Neural cell (in vitro differentiated cells): Measurements from ENCODE around the gene PPIF. TPM values are rescaled to one million over a fixed set of nuclear protein-coding genes. Genes with fewer than 3 reads are reported as not detected.

ENCODE experiments used
- H2AFZ ChIP-seq: fragments of 200-600, 300-800 bp; sonication (generic), shearing (Covaris generic); 2 replicates; pipeline ENCODE4 v1.6.0; 2014; ENCODE audit warnings: low read depth, mild to moderate bottlenecking, antibody characterized with exemption, low read length, moderate library complexity
- H3F3A ChIP-seq: fragments of 200-600 bp; shearing (Covaris generic); 2 replicates; pipeline ENCODE4 v1.6.1; 2016; ENCODE audit warnings: mild to moderate bottlenecking, moderate library complexity, mixed read lengths, antibody characterized with exemption, low read length; ENCODE audit not compliant: insufficient read depth, poor library complexity, severe bottlenecking
- H3K27ac ChIP-seq: fragments of 200-600, 300-800 bp; sonication (generic), shearing (Covaris generic); 2 replicates; pipeline ENCODE4 v1.5.1; 2014; ENCODE audit warnings: mild to moderate bottlenecking, low read length, moderate library complexity
- H3K27me3 ChIP-seq: fragments of 300-800, 200-600 bp; sonication (generic), shearing (Covaris generic); 2 replicates; pipeline ENCODE4 v1.6.0; 2014; ENCODE audit warnings: mild to moderate bottlenecking, low read depth, low read length, moderate library complexity; ENCODE audit not compliant: insufficient read depth
- H3K36me3 ChIP-seq: fragments of 300-800, 200-600 bp; sonication (generic), shearing (Covaris generic); 2 replicates; pipeline ENCODE4 v1.5.1; 2014; ENCODE audit warnings: mild to moderate bottlenecking, antibody characterized with exemption, low read length, moderate library complexity; ENCODE audit not compliant: insufficient read depth
- H3K4me2 ChIP-seq: fragments of 300-800, 200-600 bp; sonication (generic), shearing (Covaris generic); 2 replicates; pipeline ENCODE4 v1.6.0; 2014; ENCODE audit warnings: mild to moderate bottlenecking, low read length
- H3K4me3 ChIP-seq: fragments of 300-800, 200-600 bp; sonication (generic), shearing (Covaris generic); 2 replicates; pipeline ENCODE4 v1.5.1; 2014; ENCODE audit warnings: mild to moderate bottlenecking, low read length, moderate library complexity
- H3K79me2 ChIP-seq: fragments of 200-600 bp; shearing (Covaris generic); replicated peaks from 2 replicates; pipeline ENCODE4 v1.6.0; 2014; ENCODE audit warnings: mild to moderate bottlenecking, low read length, moderate library complexity; ENCODE audit not compliant: insufficient read depth
- H3K9ac ChIP-seq: fragments of 300-800, 200-600 bp; sonication (generic), shearing (Covaris generic); 2 replicates; pipeline ENCODE4 v1.6.1; 2016; ENCODE audit warnings: mild to moderate bottlenecking, low read length, mixed read lengths
- H3K9me2 ChIP-seq: fragments of 200-600 bp; shearing (Covaris generic); 2 replicates; pipeline ENCODE4 v1.6.1; 2016; ENCODE audit warnings: mild to moderate bottlenecking, low read length, mixed read lengths; ENCODE audit not compliant: insufficient read depth
- H3K9me3 ChIP-seq: fragments of 200-600, 300-800 bp; sonication (generic), shearing (Covaris generic); 2 replicates; pipeline ENCODE4 v1.6.1; 2016; ENCODE audit warnings: mild to moderate bottlenecking, mixed run types, low read length, moderate library complexity, mixed read lengths
- H4K20me1 ChIP-seq: fragments of 200-600 bp; shearing (Covaris generic); 2 replicates; pipeline ENCODE4 v1.6.1; 2016; ENCODE audit warnings: mild to moderate bottlenecking, mixed run types; ENCODE audit not compliant: insufficient read depth
- EP300 ChIP-seq: fragments of 450-650 bp; conservative IDR thresholded peaks from 2 replicates; pipeline ENCODE4 v1.6.1; 2014; ENCODE audit warnings: antibody characterized with exemption, mild to moderate bottlenecking, moderate library complexity; ENCODE audit not compliant: poor library complexity, severe bottlenecking
- EZH2 ChIP-seq: fragments of 200-600, 300-800 bp; shearing (Covaris generic), sonication (generic); IDR thresholded peaks from 2 replicates; pipeline ENCODE4 v1.6.1; 2014; ENCODE audit warnings: antibody characterized with exemption, low read length, borderline replicate concordance, mild to moderate bottlenecking; ENCODE audit not compliant: insufficient read depth, poor library complexity, severe bottlenecking
- MXI1 ChIP-seq: fragments of 450-650 bp; conservative IDR thresholded peaks from 2 replicates; pipeline ENCODE4 v1.6.1; 2014; ENCODE audit warnings: antibody characterized with exemption, mild to moderate bottlenecking; ENCODE audit not compliant: poor library complexity, severe bottlenecking
- POLR2AphosphoS5 ChIP-seq: IDR thresholded peaks from 2 replicates; pipeline ENCODE4 v1.6.1; 2012
- RAD21 ChIP-seq: fragments of 450-650 bp; conservative IDR thresholded peaks from 2 replicates; pipeline ENCODE4 v1.6.1; 2014; ENCODE audit warnings: antibody characterized with exemption, mild to moderate bottlenecking, moderate library complexity
- SMC3 ChIP-seq: fragments of 450-650 bp; conservative IDR thresholded peaks from 2 replicates; pipeline ENCODE4 v1.6.1; 2014; ENCODE audit warnings: antibody characterized with exemption, mild to moderate bottlenecking, moderate library complexity; ENCODE audit not compliant: poor library complexity
- TAF1 ChIP-seq: IDR thresholded peaks from 2 replicates; pipeline ENCODE4 v1.6.1; 2012; ENCODE audit warnings: low read depth
- polyA plus RNA-seq: library from polyadenylated mRNA; depleted of rRNA; stranded (reverse); fragments of >200 nt; gene quantifications from 2 replicates; pipeline ENCODE4 v1.2.3, GENCODE V29; 2014
- TF ChIP-seq, protein P1 (sequence below): fragments of 450-650 bp; IDR thresholded peaks from 2 replicates; pipeline ENCODE4 v1.5.1; 2014; ENCODE audit warnings: antibody characterized with exemption, mild to moderate bottlenecking, moderate library complexity; ENCODE audit not compliant: poor library complexity, severe bottlenecking
- TF ChIP-seq, protein P2 (sequence below): IDR thresholded peaks from 2 replicates; pipeline ENCODE4 v1.6.1; 2012; ENCODE audit warnings: borderline replicate concordance

Gene PPIF
- polyA plus RNA-seq, 1 donor from 2014 or later, result 13.6 TPM

DNA sequence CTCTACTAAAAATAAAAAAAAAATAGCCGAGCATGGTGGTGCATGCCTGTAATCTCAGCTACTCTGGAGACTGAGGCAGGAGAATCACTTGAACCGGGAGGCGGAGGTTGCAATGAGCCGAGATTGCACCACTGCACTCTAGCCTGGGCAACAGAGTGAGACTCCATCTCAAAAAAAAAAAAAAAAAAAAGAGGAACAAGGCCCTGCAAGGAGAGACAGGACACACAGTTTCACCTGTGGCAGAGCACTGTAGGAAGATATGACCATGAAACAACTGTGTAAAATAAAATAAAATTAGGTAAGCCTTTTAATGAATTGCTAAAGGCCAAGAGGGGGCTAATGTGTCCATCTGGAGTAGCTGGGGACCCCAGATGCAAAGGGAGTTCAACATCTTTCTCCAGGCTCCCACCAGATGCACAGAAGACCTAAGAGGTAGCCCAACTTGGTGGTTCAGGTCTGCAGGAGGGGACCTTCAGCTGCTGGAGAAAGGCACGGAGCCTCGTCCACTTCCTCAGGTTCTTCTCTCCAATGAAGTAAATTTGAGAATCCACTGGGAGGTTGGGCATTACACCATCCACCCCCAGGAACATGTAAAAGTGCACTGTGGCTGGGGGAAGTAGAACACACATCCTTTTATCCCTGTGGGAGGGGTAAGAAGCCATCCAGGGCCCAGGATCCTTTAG, 12.7 kb downstream of the PPIF start:
- H4K20me1 ChIP-seq, result no peaks in the 10 kb centered on the region
- H3K4me3 ChIP-seq, result no peak overlapping the region
- H3K4me2 ChIP-seq, result no peak overlapping the region
- H3K9ac ChIP-seq, result no peak overlapping the region
- H3K36me3 ChIP-seq, result no peaks in the 10 kb centered on the region
- no peaks in the 10 kb centered on the region for H3K27me3 ChIP-seq
- no peaks in the 10 kb centered on the region for H3F3A ChIP-seq
- H3K9me3 ChIP-seq, result no peaks in the 10 kb centered on the region
- H3K79me2 ChIP-seq, result no peaks in the 10 kb centered on the region
- H3K27ac ChIP-seq, result no peak overlapping the region
- H3K9me2 ChIP-seq, result no peaks in the 10 kb centered on the region
- no peak overlapping the region for H2AFZ ChIP-seq
- TF ChIP-seq MXI1 (no peak), EP300 (no peak), RAD21 (no peak), EZH2 (no peak), POLR2AphosphoS5 (no peak), SMC3 (no peak), TAF1 (no peak)
- TF ChIP-seq, protein P1, sequence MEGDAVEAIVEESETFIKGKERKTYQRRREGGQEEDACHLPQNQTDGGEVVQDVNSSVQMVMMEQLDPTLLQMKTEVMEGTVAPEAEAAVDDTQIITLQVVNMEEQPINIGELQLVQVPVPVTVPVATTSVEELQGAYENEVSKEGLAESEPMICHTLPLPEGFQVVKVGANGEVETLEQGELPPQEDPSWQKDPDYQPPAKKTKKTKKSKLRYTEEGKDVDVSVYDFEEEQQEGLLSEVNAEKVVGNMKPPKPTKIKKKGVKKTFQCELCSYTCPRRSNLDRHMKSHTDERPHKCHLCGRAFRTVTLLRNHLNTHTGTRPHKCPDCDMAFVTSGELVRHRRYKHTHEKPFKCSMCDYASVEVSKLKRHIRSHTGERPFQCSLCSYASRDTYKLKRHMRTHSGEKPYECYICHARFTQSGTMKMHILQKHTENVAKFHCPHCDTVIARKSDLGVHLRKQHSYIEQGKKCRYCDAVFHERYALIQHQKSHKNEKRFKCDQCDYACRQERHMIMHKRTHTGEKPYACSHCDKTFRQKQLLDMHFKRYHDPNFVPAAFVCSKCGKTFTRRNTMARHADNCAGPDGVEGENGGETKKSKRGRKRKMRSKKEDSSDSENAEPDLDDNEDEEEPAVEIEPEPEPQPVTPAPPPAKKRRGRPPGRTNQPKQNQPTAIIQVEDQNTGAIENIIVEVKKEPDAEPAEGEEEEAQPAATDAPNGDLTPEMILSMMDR, result no peak
- TF ChIP-seq, protein P2, sequence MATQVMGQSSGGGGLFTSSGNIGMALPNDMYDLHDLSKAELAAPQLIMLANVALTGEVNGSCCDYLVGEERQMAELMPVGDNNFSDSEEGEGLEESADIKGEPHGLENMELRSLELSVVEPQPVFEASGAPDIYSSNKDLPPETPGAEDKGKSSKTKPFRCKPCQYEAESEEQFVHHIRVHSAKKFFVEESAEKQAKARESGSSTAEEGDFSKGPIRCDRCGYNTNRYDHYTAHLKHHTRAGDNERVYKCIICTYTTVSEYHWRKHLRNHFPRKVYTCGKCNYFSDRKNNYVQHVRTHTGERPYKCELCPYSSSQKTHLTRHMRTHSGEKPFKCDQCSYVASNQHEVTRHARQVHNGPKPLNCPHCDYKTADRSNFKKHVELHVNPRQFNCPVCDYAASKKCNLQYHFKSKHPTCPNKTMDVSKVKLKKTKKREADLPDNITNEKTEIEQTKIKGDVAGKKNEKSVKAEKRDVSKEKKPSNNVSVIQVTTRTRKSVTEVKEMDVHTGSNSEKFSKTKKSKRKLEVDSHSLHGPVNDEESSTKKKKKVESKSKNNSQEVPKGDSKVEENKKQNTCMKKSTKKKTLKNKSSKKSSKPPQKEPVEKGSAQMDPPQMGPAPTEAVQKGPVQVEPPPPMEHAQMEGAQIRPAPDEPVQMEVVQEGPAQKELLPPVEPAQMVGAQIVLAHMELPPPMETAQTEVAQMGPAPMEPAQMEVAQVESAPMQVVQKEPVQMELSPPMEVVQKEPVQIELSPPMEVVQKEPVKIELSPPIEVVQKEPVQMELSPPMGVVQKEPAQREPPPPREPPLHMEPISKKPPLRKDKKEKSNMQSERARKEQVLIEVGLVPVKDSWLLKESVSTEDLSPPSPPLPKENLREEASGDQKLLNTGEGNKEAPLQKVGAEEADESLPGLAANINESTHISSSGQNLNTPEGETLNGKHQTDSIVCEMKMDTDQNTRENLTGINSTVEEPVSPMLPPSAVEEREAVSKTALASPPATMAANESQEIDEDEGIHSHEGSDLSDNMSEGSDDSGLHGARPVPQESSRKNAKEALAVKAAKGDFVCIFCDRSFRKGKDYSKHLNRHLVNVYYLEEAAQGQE, result no peak

DNA sequence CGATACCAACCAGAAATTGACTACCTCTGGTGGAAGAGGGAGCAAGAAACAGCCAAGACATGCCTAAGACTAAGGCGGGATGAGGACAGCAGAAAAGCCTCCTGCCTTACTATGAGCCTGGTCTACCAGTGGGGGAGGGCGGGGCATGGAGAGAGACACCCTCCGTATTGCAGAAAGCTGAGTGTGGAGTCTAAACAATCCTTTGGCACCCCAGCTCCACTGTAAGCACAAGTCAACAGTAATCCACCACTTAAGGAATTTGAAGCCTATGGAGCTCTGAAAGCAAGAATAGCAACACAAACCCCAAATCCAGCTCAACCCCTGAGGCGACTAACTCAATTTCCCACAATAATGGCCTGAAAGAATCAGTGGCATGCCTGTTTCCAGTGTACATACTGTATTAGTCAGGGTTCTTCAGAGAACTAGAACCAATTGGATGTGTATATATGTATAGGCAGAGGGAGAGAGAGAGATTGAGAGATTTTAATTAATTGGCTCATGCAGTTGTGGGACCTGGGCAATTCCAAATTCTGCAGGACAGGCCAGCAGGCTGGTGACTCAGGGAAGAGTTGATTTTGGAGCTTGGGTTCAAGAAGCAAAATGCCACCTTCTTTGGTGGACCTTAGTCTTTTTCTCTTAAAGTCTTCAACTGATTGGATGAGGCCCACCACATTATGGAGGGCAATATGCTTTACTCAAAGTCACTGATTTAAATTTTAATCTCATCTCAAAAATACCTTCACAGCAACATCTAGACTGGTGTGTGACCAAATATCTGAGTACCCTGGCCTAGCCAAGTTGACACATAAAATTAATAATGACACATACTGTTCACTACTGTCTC, 13.5 kb downstream of the PPIF start:
- Histone ChIP-seq H3K27ac (no peak overlapping the region), H3K9me2 (no peaks in the 10 kb centered on the region), H3K36me3 (no peaks in the 10 kb centered on the region), H3K27me3 (no peaks in the 10 kb centered on the region), H3K79me2 (no peaks in the 10 kb centered on the region), H3K9ac (no peak overlapping the region), H3K9me3 (no peaks in the 10 kb centered on the region), H2AFZ (no peak overlapping the region), H3F3A (no peaks in the 10 kb centered on the region), H3K4me3 (no peak overlapping the region), H3K4me2 (no peak overlapping the region), H4K20me1 (no peaks in the 10 kb centered on the region)
- TF ChIP-seq SMC3 (no peak), RAD21 (no peak), EP300 (no peak), POLR2AphosphoS5 (no peak)
